Endodermal cell (in vitro differentiated cells): ENCODE results near the gene MARF1. TPM values are rescaled to one million over a fixed set of nuclear protein-coding genes. Genes with fewer than 3 reads are reported as not detected.

Experiments used
- DNase-seq: peaks from one replicate; pipeline ENCODE4 v3.0.0-alpha.2; 2017
- H3K27ac ChIP-seq: 2 replicates; pipeline ENCODE4 v1.5.1; 2013; ENCODE audit warnings: mild to moderate bottlenecking, low read depth, low read length, moderate library complexity
- H3K27me3 ChIP-seq: 2 replicates; pipeline ENCODE4 v1.6.1; 2013; ENCODE audit warnings: mild to moderate bottlenecking, low read length, moderate library complexity; ENCODE audit not compliant: insufficient read depth, control insufficient read depth, poor library complexity, severe bottlenecking
- H3K36me3 ChIP-seq: 2 replicates; pipeline ENCODE4 v1.7.0; 2013; ENCODE audit warnings: mild to moderate bottlenecking, low read length, moderate library complexity; ENCODE audit not compliant: control insufficient read depth, insufficient read depth
- H3K4me1 ChIP-seq: one replicate; pipeline ENCODE4 v1.7.0; 2013; ENCODE audit warnings: low read length; ENCODE audit not compliant: control insufficient read depth, insufficient read depth
- H3K4me3 ChIP-seq: 2 replicates; pipeline ENCODE4 v1.5.1; 2013; ENCODE audit warnings: mild to moderate bottlenecking, low read length, moderate library complexity
- H3K9ac ChIP-seq: 2 replicates; pipeline ENCODE4 v1.6.1; 2013; ENCODE audit warnings: mild to moderate bottlenecking, low read length, moderate library complexity; ENCODE audit not compliant: poor library complexity, severe bottlenecking; ENCODE audit errors: extremely low read depth
- H3K9me3 ChIP-seq: 2 replicates; pipeline ENCODE4 v1.6.1; 2013; ENCODE audit warnings: mild to moderate bottlenecking, low read length, moderate library complexity; ENCODE audit not compliant: control insufficient read depth
- H3K27ac Mint-ChIP-seq: 2 replicates; pipeline ENCODE4 v1.8.0; 2020; ENCODE audit warnings: mixed read lengths
- H3K27me3 Mint-ChIP-seq: 2 replicates; pipeline ENCODE4 v1.8.0; 2021; ENCODE audit warnings: mild to moderate bottlenecking, mixed read lengths; ENCODE audit not compliant: insufficient read depth
- H3K36me3 Mint-ChIP-seq: 2 replicates; pipeline ENCODE4 v1.8.0; 2020; ENCODE audit warnings: low read depth, mixed read lengths
- H3K4me1 Mint-ChIP-seq: 2 replicates; pipeline ENCODE4 v1.8.0; 2020; ENCODE audit warnings: mixed read lengths
- H3K4me3 Mint-ChIP-seq: 2 replicates; pipeline ENCODE4 v1.8.0; 2020; ENCODE audit warnings: mild to moderate bottlenecking, moderate library complexity, mixed read lengths
- H3K9me3 Mint-ChIP-seq: 2 replicates; pipeline ENCODE4 v1.8.0; 2020; ENCODE audit warnings: mild to moderate bottlenecking, mixed read lengths
- CTCF ChIP-seq: fragments of 200-600 bp; sonication (generic); conservative IDR thresholded peaks from 2 replicates; pipeline ENCODE4 v1.5.0; 2021; ENCODE audit warnings: antibody characterized with exemption, mild to moderate bottlenecking
- WGBS, 2 experiments: methylation state at CpG; one replicate each; pipeline versions ENCODE4 v1.1.5 to v1.1.7; 2013; ENCODE audit warnings: missing lambda C conversion rate in 2 of 2, mixed read lengths in 1 of 2; ENCODE audit not compliant: insufficient coverage in 1 of 2, insufficient read length in 1 of 2; 5-methylcytosine and 5-hydroxymethylcytosine counted together
- total RNA-seq, 2 donors: library from RNA; stranded (reverse); fragmentation: NEBNext Ultra II Directional in 1 of 2; extraction: Animal tissue kit (Norgen Biotek cat#: 25700) in 1 of 2; gene quantifications; 2 replicates in 1 of 2; 3 replicates in 1 of 2; pipeline ENCODE4 v1.2.1, GENCODE V29; 2021

Gene MARF1
- total RNA-seq, 2 donors from 2014 or later: 39.3 to 39.6 TPM

- no peaks in the 10 kb centered on the region for H3K9me3 Mint-ChIP-seq
- no peak for DNase-seq
- TF ChIP-seq CTCF: no peak
- peak overlapping the region; percentile 98 for H3K4me3 ChIP-seq
- no peaks in the 10 kb centered on the region for H3K27me3 Mint-ChIP-seq
- H3K4me1 ChIP-seq: peaks cover 3% of the 10 kb centered on the region
- H3K9ac ChIP-seq: no peak overlapping the region
- H3K27ac ChIP-seq: no peak overlapping the region
- WGBS, 2 experiments: 88 to 95% methylated on average over 3 to 9 of the region's 9 CpGs
- H3K27me3 ChIP-seq: no peaks in the 10 kb centered on the region
- H3K27ac Mint-ChIP-seq: peak overlapping the region; percentile 76
- no peaks in the 10 kb centered on the region for H3K9me3 ChIP-seq
- H3K4me3 Mint-ChIP-seq: peak overlapping the region; percentile 84
- peaks cover 17% of the 10 kb centered on the region for H3K4me1 Mint-ChIP-seq
- H3K36me3 ChIP-seq: no peaks in the 10 kb centered on the region
- peaks cover 3% of the 10 kb centered on the region for H3K36me3 Mint-ChIP-seq
Observed at GRCh38 chr16:15644267-15644961, 1.5 kb upstream of the MARF1 start.

DNA sequence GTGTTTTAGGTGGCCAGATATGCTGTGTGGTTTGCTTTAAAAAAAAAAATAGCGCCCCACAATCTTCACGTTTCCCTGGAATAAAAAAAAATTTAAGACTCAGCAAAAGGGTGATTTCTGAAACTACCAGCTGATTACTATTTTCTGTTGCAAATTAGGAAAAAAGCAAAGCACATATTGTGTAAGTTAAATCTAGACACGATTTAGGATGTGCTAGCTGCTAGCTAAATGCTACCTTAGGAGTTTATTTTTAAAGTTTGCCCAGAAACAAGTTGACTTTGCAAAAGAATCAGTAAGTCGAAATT is 944 bp upstream of the MARF1 start:
- H3K27me3 ChIP-seq: no peaks in the 10 kb centered on the region
- no peak overlapping the region for H3K27ac ChIP-seq
- H3K9me3 ChIP-seq: no peaks in the 10 kb centered on the region
- peaks cover 4% of the 10 kb centered on the region for H3K36me3 ChIP-seq
- TF ChIP-seq CTCF: no peak
- Mint-ChIP-seq H3K4me1 (peaks cover 17% of the 10 kb centered on the region), H3K27me3 (no peaks in the 10 kb centered on the region), H3K27ac (peak overlapping the region; percentile 96), H3K36me3 (peaks cover 6% of the 10 kb centered on the region), H3K4me3 (peak overlapping the region; percentile 84), H3K9me3 (no peaks in the 10 kb centered on the region)
- 61 to 74% methylated on average over 3 to 4 of the region's 4 CpGs for WGBS, 2 experiments
- peaks cover 3% of the 10 kb centered on the region for H3K4me1 ChIP-seq
- H3K9ac ChIP-seq: peak overlapping the region; percentile 95
- peak overlapping the region; percentile 98 for H3K4me3 ChIP-seq
- no peak for DNase-seq

DNA sequence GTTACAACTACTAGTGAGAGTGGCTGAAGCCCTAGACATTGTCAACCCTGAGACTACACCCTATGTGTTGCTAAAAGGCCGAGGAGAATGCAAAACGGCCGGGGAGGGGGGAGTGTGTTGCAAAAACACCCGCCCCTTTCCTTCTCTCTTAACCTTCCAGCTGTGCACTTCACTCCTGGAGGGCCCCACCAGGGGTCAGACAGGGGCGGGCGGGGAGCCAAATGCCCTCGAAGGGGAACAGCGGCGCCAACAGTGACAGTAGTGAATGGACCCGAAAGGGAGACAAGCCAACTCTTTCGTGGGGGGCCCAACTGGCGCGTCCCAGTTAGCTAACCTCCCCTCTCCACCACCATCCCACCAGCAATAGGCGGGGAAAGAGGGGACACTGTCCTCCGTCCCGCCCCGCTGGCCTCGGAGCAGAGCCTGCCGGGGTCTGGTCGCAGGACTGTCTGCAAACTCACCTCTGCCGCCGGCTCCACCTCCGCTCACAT is 352 bp downstream of the MARF1 start:
- H3K27me3 Mint-ChIP-seq: no peaks in the 10 kb centered on the region
- Histone ChIP-seq H3K9ac (peak overlapping the region; percentile 89), H3K4me1 (peaks cover 3% of the 10 kb centered on the region), H3K27me3 (no peaks in the 10 kb centered on the region), H3K27ac (peak overlapping the region; percentile 98), H3K4me3 (peak overlapping the region; percentile 99), H3K9me3 (no peaks in the 10 kb centered on the region), H3K36me3 (peaks cover 12% of the 10 kb centered on the region)
- no peak for DNase-seq
- 0% methylated on average over 3 to 23 of the region's 23 CpGs for WGBS, 2 experiments
- no peaks in the 10 kb centered on the region for H3K9me3 Mint-ChIP-seq
- H3K4me3 Mint-ChIP-seq: peak overlapping the region; percentile 84
- TF ChIP-seq CTCF: peak; percentile 65
- peaks cover 17% of the 10 kb centered on the region for H3K4me1 Mint-ChIP-seq
- H3K27ac Mint-ChIP-seq: peak overlapping the region; percentile 96
- peaks cover 17% of the 10 kb centered on the region for H3K36me3 Mint-ChIP-seq
